Endothelial cell of umbilical vein (primary cell): ENCODE data around the gene LTA4H.

ENCODE experiments used
- JUN ChIP-seq: IDR thresholded peaks from 2 replicates; pipeline ENCODE4 v1.6.1; 2011; ENCODE audit warnings: borderline replicate concordance, low read depth; ENCODE audit not compliant: insufficient read length, insufficient read depth
- POLR2A ChIP-seq: IDR thresholded peaks from 2 replicates; pipeline ENCODE4 v1.6.1; 2012; ENCODE audit warnings: low read depth, mild to moderate bottlenecking, control low read depth, low read length
- POLR2AphosphoS5 ChIP-seq: IDR thresholded peaks from 2 replicates; pipeline ENCODE4 v1.6.1; 2012; ENCODE audit warnings: low read depth, mild to moderate bottlenecking, control low read depth, low read length, moderate library complexity; ENCODE audit not compliant: insufficient read depth
- TF ChIP-seq, protein P1 (sequence below), 2 donors: IDR thresholded peaks; 1 replicate in 1 of 2; 2 replicates in 1 of 2; pipeline ENCODE4 v1.5.1; 2011; ENCODE audit warnings: low read length in 2 of 2, mild to moderate bottlenecking in 2 of 2, moderate library complexity in 2 of 2, control low read depth in 1 of 2, inconsistent platforms in 1 of 2, low read depth in 1 of 2; ENCODE audit not compliant: insufficient read depth in 1 of 2; ENCODE audit errors: extremely low read depth in 1 of 2

DNA sequence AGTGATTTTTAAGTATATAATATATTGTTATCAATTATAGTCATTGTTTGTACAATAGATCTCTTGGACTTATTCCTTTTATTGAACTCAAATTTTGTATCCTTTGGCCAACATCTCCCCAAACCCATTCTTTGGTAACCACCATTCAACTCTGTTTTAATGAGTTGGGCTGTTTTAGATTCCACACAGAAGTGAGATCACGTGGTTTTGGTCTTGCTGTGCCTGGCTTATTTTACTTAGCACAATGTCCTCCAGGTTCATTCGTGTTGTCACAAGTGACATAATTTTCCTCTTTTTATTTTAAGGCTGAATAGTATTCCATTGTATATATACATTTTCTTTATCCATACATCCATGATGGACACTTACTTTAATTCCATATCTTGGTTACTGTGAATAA lies 40.2 kb upstream of the LTA4H start:
- TF ChIP-seq, protein P1, sequence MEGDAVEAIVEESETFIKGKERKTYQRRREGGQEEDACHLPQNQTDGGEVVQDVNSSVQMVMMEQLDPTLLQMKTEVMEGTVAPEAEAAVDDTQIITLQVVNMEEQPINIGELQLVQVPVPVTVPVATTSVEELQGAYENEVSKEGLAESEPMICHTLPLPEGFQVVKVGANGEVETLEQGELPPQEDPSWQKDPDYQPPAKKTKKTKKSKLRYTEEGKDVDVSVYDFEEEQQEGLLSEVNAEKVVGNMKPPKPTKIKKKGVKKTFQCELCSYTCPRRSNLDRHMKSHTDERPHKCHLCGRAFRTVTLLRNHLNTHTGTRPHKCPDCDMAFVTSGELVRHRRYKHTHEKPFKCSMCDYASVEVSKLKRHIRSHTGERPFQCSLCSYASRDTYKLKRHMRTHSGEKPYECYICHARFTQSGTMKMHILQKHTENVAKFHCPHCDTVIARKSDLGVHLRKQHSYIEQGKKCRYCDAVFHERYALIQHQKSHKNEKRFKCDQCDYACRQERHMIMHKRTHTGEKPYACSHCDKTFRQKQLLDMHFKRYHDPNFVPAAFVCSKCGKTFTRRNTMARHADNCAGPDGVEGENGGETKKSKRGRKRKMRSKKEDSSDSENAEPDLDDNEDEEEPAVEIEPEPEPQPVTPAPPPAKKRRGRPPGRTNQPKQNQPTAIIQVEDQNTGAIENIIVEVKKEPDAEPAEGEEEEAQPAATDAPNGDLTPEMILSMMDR (IDR thresholded peaks at IDR 0.05; ENCODE audit: extremely low read depth in 1 of 2, insufficient read depth in 1 of 2, low read depth in 1 of 2, low read length in 2 of 2) = no peak
- TF ChIP-seq POLR2A (no peak), JUN (no peak), POLR2AphosphoS5 (no peak)
